ENCODE data around the gene MUC12. TPM values are rescaled to one million over a fixed set of nuclear protein-coding genes. Genes with fewer than 3 reads are reported as not detected.
A peak's percentile ranks its signal among the peaks of the same experiment; 100 is the strongest.

The MUC12 gene
- total and polyA plus RNA-seq, 2 donors from 2014 or later: 3.8 TPM; not detected in 1

DNA sequence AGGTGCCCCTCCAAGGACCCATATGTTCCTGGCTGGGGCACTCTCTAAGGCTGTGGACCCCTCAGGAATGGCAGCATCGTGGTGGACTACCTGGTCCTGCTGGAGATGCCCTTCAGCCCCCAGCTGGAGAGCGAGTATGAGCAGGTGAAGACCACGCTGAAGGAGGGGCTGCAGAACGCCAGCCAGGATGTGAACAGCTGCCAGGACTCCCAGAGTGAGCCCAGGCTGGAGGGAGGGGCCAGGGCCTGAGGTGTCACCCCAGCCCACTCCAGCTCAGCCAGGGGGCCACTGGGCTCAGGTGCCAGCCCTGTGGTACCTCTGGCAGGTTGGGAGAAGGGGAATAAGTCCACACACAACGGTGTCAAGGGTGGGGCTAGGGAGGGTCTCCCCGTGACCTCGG is 4.7 kb upstream of the MUC12 start:
- no peak for FAIRE-seq
- Histone ChIP-seq H3K9me3 (ENCODE audit: control insufficient read depth in 2 of 3, insufficient read depth in 1 of 3, low read length in 3 of 3) (no peaks in the 10 kb centered on the region), H3K4me1 (ENCODE audit: control insufficient read depth in 2 of 3, insufficient read depth in 2 of 3, low read depth in 1 of 3, low read length in 3 of 3) (peaks cover 0 to 6% (median 0%) of the 10 kb centered on the region in 3 donors), H3K36me3 (ENCODE audit: control insufficient read depth in 2 of 3, insufficient read depth in 3 of 3, low read length in 3 of 3) (no peaks in the 10 kb centered on the region), H3K27ac (ENCODE audit: low read depth in 2 of 2, low read length in 2 of 2) (no peak overlapping the region), H3K4me3 (ENCODE audit: low read length in 3 of 3) (no peak overlapping the region), H3K27me3 (ENCODE audit: control insufficient read depth, insufficient read depth, low read length) (peaks cover 29% of the 10 kb centered on the region), H3K9ac (ENCODE audit: low read length in 3 of 3) (no peak overlapping the region)
- intact Hi-C loops (cut with DNase I): no loop called here
- peak in 2 of 5 donors; percentile 41 to 78 for DNase-seq
- TF ChIP-seq CTCF (IDR thresholded peaks at IDR 0.05; ENCODE audit: borderline replicate concordance, extremely low read depth, insufficient read depth): no peak

GRCh38 chr7:100965045-100965722 is 4.2 kb upstream of the MUC12 start:
- Histone ChIP-seq H3K36me3 (ENCODE audit: control insufficient read depth in 2 of 3, insufficient read depth in 3 of 3, low read length in 3 of 3) (no peaks in the 10 kb centered on the region), H3K9ac (ENCODE audit: low read length in 3 of 3) (no peak overlapping the region), H3K4me1 (ENCODE audit: control insufficient read depth in 2 of 3, insufficient read depth in 2 of 3, low read depth in 1 of 3, low read length in 3 of 3) (peaks cover 0 to 6% (median 0%) of the 10 kb centered on the region in 3 donors), H3K27ac (ENCODE audit: low read depth in 2 of 2, low read length in 2 of 2) (no peak overlapping the region), H3K9me3 (ENCODE audit: control insufficient read depth in 2 of 3, insufficient read depth in 1 of 3, low read length in 3 of 3) (no peaks in the 10 kb centered on the region), H3K4me3 (ENCODE audit: low read length in 3 of 3) (peak overlapping the region in 1 of 3 donors; percentile 11), H3K27me3 (ENCODE audit: control insufficient read depth, insufficient read depth, low read length) (peaks cover 32% of the 10 kb centered on the region)
- DNase-seq (peak in 1 of 5 donors; percentile 37), FAIRE-seq (no peak)
- no peak for TF ChIP-seq CTCF (IDR thresholded peaks at IDR 0.05; ENCODE audit: borderline replicate concordance, extremely low read depth, insufficient read depth)
- intact Hi-C loops (cut with DNase I): no loop called here

DNA sequence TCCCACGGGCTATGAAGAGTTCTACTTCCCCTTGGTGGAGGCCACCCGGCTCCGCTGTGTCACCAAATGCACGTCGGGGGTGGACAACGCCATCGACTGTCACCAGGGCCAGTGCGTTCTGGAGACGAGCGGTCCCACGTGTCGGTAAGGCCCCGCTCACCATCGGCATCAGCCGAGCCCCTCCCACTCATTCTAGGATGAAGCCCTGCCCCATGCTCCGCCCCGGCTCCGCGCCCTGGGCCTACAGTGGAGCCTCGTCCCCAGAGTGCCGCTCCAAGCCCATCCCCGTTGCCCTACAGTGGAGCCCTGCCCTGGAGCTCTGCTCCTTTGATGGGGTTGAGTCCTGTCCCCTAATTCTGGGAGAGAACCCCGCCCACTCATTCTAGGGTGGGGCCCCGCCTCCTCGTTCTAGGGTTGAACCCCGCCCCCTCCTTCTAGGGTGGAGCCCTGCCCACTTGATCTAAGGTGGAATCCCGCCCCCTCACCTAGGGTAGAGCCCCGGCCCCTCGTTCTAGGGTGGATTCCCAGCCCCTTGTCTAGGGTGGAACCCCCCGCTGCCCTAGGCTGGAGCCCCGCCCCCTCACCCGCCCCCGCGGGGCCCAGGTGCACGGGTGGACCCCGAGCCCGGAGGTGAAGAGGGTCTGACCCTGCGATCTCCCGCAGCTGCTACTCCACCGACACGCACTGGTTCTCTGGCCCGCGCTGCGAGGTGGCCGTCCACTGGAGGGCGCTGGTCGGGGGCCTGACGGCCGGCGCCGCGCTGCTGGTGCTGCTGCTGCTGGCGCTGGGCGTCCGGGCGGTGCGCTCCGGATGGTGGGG is 3.4 kb upstream of the MUC12 start:
- H3K36me3 ChIP-seq (ENCODE audit: control insufficient read depth in 2 of 3, insufficient read depth in 3 of 3, low read length in 3 of 3): no peaks in the 10 kb centered on the region
- FAIRE-seq (no peak), DNase-seq (peak; percentile 89 to 93 (median 91))
- H3K27ac ChIP-seq (ENCODE audit: low read depth in 2 of 2, low read length in 2 of 2): no peak overlapping the region
- intact Hi-C loops (cut with DNase I): no loop called here
- peak; percentile 79 for TF ChIP-seq CTCF (IDR thresholded peaks at IDR 0.05; ENCODE audit: borderline replicate concordance, extremely low read depth, insufficient read depth)
- peaks cover 0 to 6% (median 0%) of the 10 kb centered on the region in 3 donors for H3K4me1 ChIP-seq (ENCODE audit: control insufficient read depth in 2 of 3, insufficient read depth in 2 of 3, low read depth in 1 of 3, low read length in 3 of 3)
- H3K9me3 ChIP-seq (ENCODE audit: control insufficient read depth in 2 of 3, insufficient read depth in 1 of 3, low read length in 3 of 3): no peaks in the 10 kb centered on the region
- H3K4me3 ChIP-seq (ENCODE audit: low read length in 3 of 3): peak overlapping the region in 1 of 3 donors; percentile 11
- peaks cover 32% of the 10 kb centered on the region for H3K27me3 ChIP-seq (ENCODE audit: control insufficient read depth, insufficient read depth, low read length)
- H3K9ac ChIP-seq (ENCODE audit: low read length in 3 of 3): no peak overlapping the region

All from kidney (tissue), 14 donors.